ENCODE measurements around the gene C4orf50. TPM values are rescaled to one million over a fixed set of nuclear protein-coding genes. Genes with fewer than 3 reads are reported as not detected.

C4orf50 gene
- total and polyA plus RNA-seq, 4 donors: under 0.01 to 0.17 TPM; not detected in 2

DNA sequence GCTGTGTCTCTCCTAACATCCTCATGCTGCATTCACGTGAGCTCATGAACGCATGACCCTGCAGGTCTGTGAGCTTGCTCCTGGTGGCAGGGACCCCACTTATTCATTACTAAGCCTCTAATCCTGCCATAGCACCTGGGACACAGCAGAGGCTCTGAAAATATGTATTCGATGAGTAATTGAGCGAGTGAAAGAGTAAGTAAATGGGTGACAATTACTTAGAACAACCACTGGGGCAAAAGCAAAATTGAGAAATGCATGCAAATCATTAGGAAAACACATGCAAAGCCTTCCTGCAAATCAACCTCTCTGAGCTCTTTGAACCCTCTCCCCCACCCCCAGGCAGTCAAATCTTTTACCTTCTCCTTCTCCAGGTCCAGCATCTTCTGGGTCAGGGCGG lies 23.6 kb upstream of the C4orf50 start:
- 83% methylated on average over 5 of the region's 5 CpGs for WGBS
- TF ChIP-seq TAF1 (conservative IDR thresholded peaks at IDR 0.05) (no peak), GABPA (IDR thresholded peaks at IDR 0.05 in 1 of 2, conservative IDR thresholded peaks at IDR 0.05 in 1 of 2) (no peak), REST (IDR thresholded peaks at IDR 0.05) (no peak)
- TF ChIP-seq, protein P1, sequence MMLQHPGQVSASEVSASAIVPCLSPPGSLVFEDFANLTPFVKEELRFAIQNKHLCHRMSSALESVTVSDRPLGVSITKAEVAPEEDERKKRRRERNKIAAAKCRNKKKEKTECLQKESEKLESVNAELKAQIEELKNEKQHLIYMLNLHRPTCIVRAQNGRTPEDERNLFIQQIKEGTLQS (IDR thresholded peaks at IDR 0.05): no peak
- no peaks in the 10 kb centered on the region for H3K27me3 ChIP-seq (ENCODE audit: control insufficient read depth in 4 of 4, insufficient read depth in 4 of 4, low read length in 3 of 4)

DNA sequence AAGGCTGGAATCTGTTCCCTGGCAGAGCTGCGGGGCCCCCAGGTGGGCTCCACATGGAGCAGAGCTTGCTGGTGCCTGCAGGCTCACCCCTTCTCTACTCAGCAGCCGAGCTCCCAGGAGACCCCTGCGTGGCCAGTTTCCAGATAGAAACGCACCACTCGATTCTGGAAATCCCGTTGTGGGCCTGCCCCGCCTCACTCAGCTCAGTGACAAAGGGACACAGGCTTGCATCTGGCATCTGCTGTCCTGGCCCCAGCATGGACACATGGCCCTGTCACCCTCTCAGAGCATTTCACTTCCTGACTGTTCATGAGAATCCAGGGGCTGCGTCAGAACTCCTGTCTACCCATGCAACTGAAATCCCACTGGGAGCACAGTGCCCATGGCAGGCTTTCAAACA lies 20.5 kb upstream of the C4orf50 start:
- Histone ChIP-seq H3K27ac (ENCODE audit: low read depth in 1 of 2, low read length in 2 of 2) (no peak overlapping the region), H3K9me3 (ENCODE audit: control insufficient read depth in 4 of 4, low read length in 3 of 4) (no peaks in the 10 kb centered on the region), H3K9ac (ENCODE audit: low read depth in 1 of 2, low read length in 2 of 2) (no peak overlapping the region), H3K36me3 (ENCODE audit: control insufficient read depth in 4 of 4, insufficient read depth in 3 of 4, low read depth in 1 of 4, low read length in 3 of 4) (no peaks in the 10 kb centered on the region), H3K4me3 (ENCODE audit: low read depth in 1 of 3, low read length in 3 of 3) (no peak overlapping the region), H3K4me1 (ENCODE audit: control insufficient read depth in 4 of 4, insufficient read depth in 4 of 4, low read length in 3 of 4) (no peaks in the 10 kb centered on the region), H3K27me3 (ENCODE audit: control insufficient read depth in 4 of 4, insufficient read depth in 4 of 4, low read length in 3 of 4) (no peaks in the 10 kb centered on the region)
- no peak for DNase-seq (ENCODE audit: low spot score)
- TF ChIP-seq NR2F2 (IDR thresholded peaks at IDR 0.05): no peak
- TF ChIP-seq YY1 (IDR thresholded peaks at IDR 0.05): no peak
- TF ChIP-seq GABPA (IDR thresholded peaks at IDR 0.05 in 1 of 2, conservative IDR thresholded peaks at IDR 0.05 in 1 of 2): no peak
- TF ChIP-seq ZBTB33 (IDR thresholded peaks at IDR 0.05): no peak
- TF ChIP-seq TAF1 (conservative IDR thresholded peaks at IDR 0.05): no peak
- WGBS: 83% methylated on average over 8 of the region's 8 CpGs

More for the DNA sequence above, 23.6 kb upstream of the C4orf50 start:
- Histone ChIP-seq H3K9me3 (ENCODE audit: control insufficient read depth in 4 of 4, low read length in 3 of 4) (no peaks in the 10 kb centered on the region), H3K4me3 (ENCODE audit: low read depth in 1 of 3, low read length in 3 of 3) (no peak overlapping the region), H3K27ac (ENCODE audit: low read depth in 1 of 2, low read length in 2 of 2) (no peak overlapping the region), H3K36me3 (ENCODE audit: control insufficient read depth in 4 of 4, insufficient read depth in 3 of 4, low read depth in 1 of 4, low read length in 3 of 4) (no peaks in the 10 kb centered on the region), H3K4me1 (ENCODE audit: control insufficient read depth in 4 of 4, insufficient read depth in 4 of 4, low read length in 3 of 4) (no peaks in the 10 kb centered on the region), H3K9ac (ENCODE audit: low read depth in 1 of 2, low read length in 2 of 2) (no peak overlapping the region)
- no peak for DNase-seq (ENCODE audit: low spot score)

GRCh38 chr4:6035786-6036185 lies 17.6 kb upstream of the C4orf50 start:
- no peaks in the 10 kb centered on the region for H3K36me3 ChIP-seq (ENCODE audit: control insufficient read depth in 4 of 4, insufficient read depth in 3 of 4, low read depth in 1 of 4, low read length in 3 of 4)
- H3K9ac ChIP-seq (ENCODE audit: low read depth in 1 of 2, low read length in 2 of 2): no peak overlapping the region
- TF ChIP-seq FOXA2 (IDR thresholded peaks at IDR 0.05): no peak
- no peak for TF ChIP-seq HNF4G (IDR thresholded peaks at IDR 0.05)
- no peak for TF ChIP-seq ZBTB33 (IDR thresholded peaks at IDR 0.05)
- TF ChIP-seq REST (IDR thresholded peaks at IDR 0.05): no peak
- no peak for TF ChIP-seq RXRA (IDR thresholded peaks at IDR 0.05)
- TF ChIP-seq, protein P2, sequence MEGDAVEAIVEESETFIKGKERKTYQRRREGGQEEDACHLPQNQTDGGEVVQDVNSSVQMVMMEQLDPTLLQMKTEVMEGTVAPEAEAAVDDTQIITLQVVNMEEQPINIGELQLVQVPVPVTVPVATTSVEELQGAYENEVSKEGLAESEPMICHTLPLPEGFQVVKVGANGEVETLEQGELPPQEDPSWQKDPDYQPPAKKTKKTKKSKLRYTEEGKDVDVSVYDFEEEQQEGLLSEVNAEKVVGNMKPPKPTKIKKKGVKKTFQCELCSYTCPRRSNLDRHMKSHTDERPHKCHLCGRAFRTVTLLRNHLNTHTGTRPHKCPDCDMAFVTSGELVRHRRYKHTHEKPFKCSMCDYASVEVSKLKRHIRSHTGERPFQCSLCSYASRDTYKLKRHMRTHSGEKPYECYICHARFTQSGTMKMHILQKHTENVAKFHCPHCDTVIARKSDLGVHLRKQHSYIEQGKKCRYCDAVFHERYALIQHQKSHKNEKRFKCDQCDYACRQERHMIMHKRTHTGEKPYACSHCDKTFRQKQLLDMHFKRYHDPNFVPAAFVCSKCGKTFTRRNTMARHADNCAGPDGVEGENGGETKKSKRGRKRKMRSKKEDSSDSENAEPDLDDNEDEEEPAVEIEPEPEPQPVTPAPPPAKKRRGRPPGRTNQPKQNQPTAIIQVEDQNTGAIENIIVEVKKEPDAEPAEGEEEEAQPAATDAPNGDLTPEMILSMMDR (IDR thresholded peaks at IDR 0.05; ENCODE audit: low read depth, low read length, missing input control): no peak
- TF ChIP-seq, protein P1 (IDR thresholded peaks at IDR 0.05): no peak
- TF ChIP-seq TAF1 (conservative IDR thresholded peaks at IDR 0.05): no peak
- TF ChIP-seq NR2F2 (IDR thresholded peaks at IDR 0.05): no peak
- TF ChIP-seq FOXA1 (IDR thresholded peaks at IDR 0.05): no peak
- no peak for TF ChIP-seq SP1 (IDR thresholded peaks at IDR 0.05)
- DNase-seq (ENCODE audit: low spot score): no peak
- H3K9me3 ChIP-seq (ENCODE audit: control insufficient read depth in 4 of 4, low read length in 3 of 4): no peaks in the 10 kb centered on the region
- H3K4me3 ChIP-seq (ENCODE audit: low read depth in 1 of 3, low read length in 3 of 3): no peak overlapping the region
- no peaks in the 10 kb centered on the region for H3K27me3 ChIP-seq (ENCODE audit: control insufficient read depth in 4 of 4, insufficient read depth in 4 of 4, low read length in 3 of 4)
- 94% methylated on average over 16 of the region's 16 CpGs for WGBS
- H3K27ac ChIP-seq (ENCODE audit: low read depth in 1 of 2, low read length in 2 of 2): no peak overlapping the region
- H3K4me1 ChIP-seq (ENCODE audit: control insufficient read depth in 4 of 4, insufficient read depth in 4 of 4, low read length in 3 of 4): no peaks in the 10 kb centered on the region
